GM21576 (cell line): ENCODE measurements around the gene POU2AF1.
A peak's percentile ranks its signal among the peaks of the same experiment; 100 is the strongest.

ENCODE experiments used
- ATAC-seq: cut with Tn5 transposase; IDR thresholded peaks from one replicate; pipeline ENCODE4 v1.9.1; 2021; ENCODE audit warnings: mild to moderate bottlenecking, moderate library complexity; ENCODE audit not compliant: unreplicated experiment

POU2AF1 gene

GRCh38 chr11:111388842-111389241, 9.8 kb upstream of the POU2AF1 start:
- ATAC-seq: no peak

GRCh38 chr11:111388420-111388819, 9.3 kb upstream of the POU2AF1 start:
- no peak for ATAC-seq

- no peak for ATAC-seq
Observed at GRCh38 chr11:111387363-111387762, 8.3 kb upstream of the POU2AF1 start.

GRCh38 chr11:111386611-111387150, 7.6 kb upstream of the POU2AF1 start:
- ATAC-seq: no peak

- ATAC-seq: no peak
Observed at GRCh38 chr11:111384494-111384893, 5.4 kb upstream of the POU2AF1 start.

GRCh38 chr11:111382451-111382850, 3.4 kb upstream of the POU2AF1 start:
- ATAC-seq: no peak

- ATAC-seq: peak; percentile 49
Observed at GRCh38 chr11:111379602-111380136, 594 bp upstream of the POU2AF1 start.

- no peak for ATAC-seq
Observed at GRCh38 chr11:111378185-111378860, 752 bp downstream of the POU2AF1 start.

GRCh38 chr11:111376181-111376871, 2.7 kb downstream of the POU2AF1 start:
- no peak for ATAC-seq

- ATAC-seq: no peak
Observed at GRCh38 chr11:111373590-111373989, 5.5 kb downstream of the POU2AF1 start.

- ATAC-seq: no peak
Observed at GRCh38 chr11:111372538-111372937, 6.5 kb downstream of the POU2AF1 start.

- peak; percentile 39 for ATAC-seq
Observed at GRCh38 chr11:111370902-111371578, 8.0 kb downstream of the POU2AF1 start.

GRCh38 chr11:111370270-111370901, 8.7 kb downstream of the POU2AF1 start:
- no peak for ATAC-seq

GRCh38 chr11:111368285-111368560, 10.9 kb downstream of the POU2AF1 start:
- ATAC-seq: no peak

GRCh38 chr11:111367411-111368284, 11.4 kb downstream of the POU2AF1 start:
- ATAC-seq: peak; percentile 48

- no peak for ATAC-seq
Observed at GRCh38 chr11:111366560-111367410, 12.3 kb downstream of the POU2AF1 start.

- no peak for ATAC-seq
Observed at GRCh38 chr11:111365722-111366559, 13.1 kb downstream of the POU2AF1 start.

- ATAC-seq: no peak
Observed at GRCh38 chr11:111364503-111364902, 14.6 kb downstream of the POU2AF1 start.
